Kidney (tissue), 14 donors: ENCODE measurements around the gene DUS1L. TPM values are rescaled to one million over a fixed set of nuclear protein-coding genes. Genes with fewer than 3 reads are reported as not detected.

Source experiments
- DNase-seq, 5 donors: peaks; one replicate each; pipeline ENCODE4 v3.0.0-alpha.2; 2013 to 2020
- FAIRE-seq: peaks from 2 replicates; lab custom pipeline; 2012; peaks lifted over from hg19 to GRCh38; lab: Jason Lieb, UNC
- H3K27ac ChIP-seq, 2 donors: one replicate each; pipeline ENCODE4 v1.7.0; 2013; ENCODE audit warnings: low read depth in 2 of 2, low read length in 2 of 2, inconsistent platforms in 1 of 2
- H3K27me3 ChIP-seq: one replicate; pipeline ENCODE4 v1.7.1; 2013; ENCODE audit warnings: low read length, inconsistent platforms; ENCODE audit not compliant: control insufficient read depth, insufficient read depth
- H3K36me3 ChIP-seq, 3 donors: one replicate each; pipeline versions ENCODE4 v1.7.0 to v1.7.1; 2013; ENCODE audit warnings: low read length in 3 of 3, control low read depth in 1 of 3, inconsistent platforms in 1 of 3; ENCODE audit not compliant: insufficient read depth in 3 of 3, control insufficient read depth in 2 of 3
- H3K4me1 ChIP-seq, 3 donors: one replicate each; pipeline versions ENCODE4 v1.7.0 to v1.7.1; 2013; ENCODE audit warnings: low read length in 3 of 3, inconsistent platforms in 1 of 3, low read depth in 1 of 3; ENCODE audit not compliant: control insufficient read depth in 2 of 3, insufficient read depth in 2 of 3
- H3K4me3 ChIP-seq, 3 donors: one replicate each; pipeline versions ENCODE4 v1.7.0 to v1.8.1; 2013; ENCODE audit warnings: low read length in 3 of 3, control low read depth in 1 of 3, inconsistent platforms in 1 of 3
- H3K9ac ChIP-seq, 3 donors: one replicate each; pipeline versions ENCODE4 v1.7.0 to v1.7.1; 2013; ENCODE audit warnings: low read length in 3 of 3, control low read depth in 1 of 3, inconsistent platforms in 1 of 3
- H3K9me3 ChIP-seq, 3 donors: one replicate each; pipeline versions ENCODE4 v1.7.0 to v1.7.1; 2013; ENCODE audit warnings: low read length in 3 of 3, control low read depth in 1 of 3, inconsistent platforms in 1 of 3; ENCODE audit not compliant: control insufficient read depth in 2 of 3, insufficient read depth in 1 of 3
- CTCF ChIP-seq: IDR thresholded peaks from 3 replicates; pipeline ENCODE4 v1.5.1; 2012; ENCODE audit warnings: mild to moderate bottlenecking, moderate library complexity, borderline replicate concordance; ENCODE audit not compliant: insufficient read depth; ENCODE audit errors: extremely low read depth
- intact Hi-C: fragments of 100-400 bp; cut with DNase I; formaldehyde crosslinking; loops from one replicate; pipeline ENCODE4 v1.11.1; 2022
- polyA plus RNA-seq: library from polyadenylated mRNA; stranded (reverse); fragments of 350-450 nt; fragmentation: Illumina TruSeq; extraction: RNeasy Lipid Tissue Mini Kit (QIAGEN cat#74804); gene quantifications from one replicate; pipeline ENCODE4 v1.2.3, GENCODE V29; 2014; ENCODE audit warnings: low read depth, low replicate concordance; ENCODE audit not compliant: insufficient read depth
- total RNA-seq: library from RNA; stranded (reverse); fragmentation: NEBNext Ultra II Directional; extraction: Animal tissue kit (Norgen Biotek cat#: 25700); gene quantifications from one replicate; pipeline ENCODE4 v1.2.1, GENCODE V29; 2021
- donor health status: control.
- donor health status: control.
- donor health status: control.
- donor health status: control.
- donor health status: control.
- donor health status: DM: yes; HTN: yes; CAD: no.
- donor health status: Normal renal cell carcinoma (clear cell type).

Gene DUS1L
- total and polyA plus RNA-seq, 2 donors from 2014 or later = 84.8 to 102 TPM

GRCh38 chr17:82024859-82025258 lies 40.7 kb downstream of the DUS1L start:
- TF ChIP-seq CTCF = no peak
- H3K36me3 ChIP-seq = no peaks in the 10 kb centered on the region
- DNase-seq (no peak), FAIRE-seq (no peak)
- no peaks in the 10 kb centered on the region for H3K9me3 ChIP-seq
- H3K27ac ChIP-seq = no peak overlapping the region
- no peak overlapping the region for H3K4me3 ChIP-seq
- no peaks in the 10 kb centered on the region for H3K27me3 ChIP-seq
- intact Hi-C loops = no loop called here
- peaks cover 0 to 24% (median 6%) of the 10 kb centered on the region in 3 donors for H3K4me1 ChIP-seq
- no peak overlapping the region for H3K9ac ChIP-seq

- Histone ChIP-seq H3K27ac (no peak overlapping the region), H3K4me1 (peaks cover 0 to 24% (median 6%) of the 10 kb centered on the region in 3 donors), H3K27me3 (no peaks in the 10 kb centered on the region), H3K36me3 (no peaks in the 10 kb centered on the region), H3K9ac (peak overlapping the region in 1 of 3 donors; percentile 34), H3K9me3 (no peaks in the 10 kb centered on the region), H3K4me3 (peak overlapping the region; percentile 36 to 63 (median 52))
- FAIRE-seq = no peak
- intact Hi-C loops = no loop called here
- no peak for TF ChIP-seq CTCF
- DNase-seq = peak in 2 of 5 donors; percentile 37 to 82
Observed at GRCh38 chr17:82023447-82024241, 42.0 kb downstream of the DUS1L start.

GRCh38 chr17:82022981-82023446 lies 42.6 kb downstream of the DUS1L start, which contains the start of gene LRRC45:
Gene LRRC45 (plus strand): TSS chr17:82023305. CDS start chr17:82023644, 339 bp downstream.
- H3K4me3 ChIP-seq = peak within 1 kb of the TSS; percentile 52 to 70 (median 54)
- intact Hi-C loops = no loop called here
- DNase-seq (peak; percentile 100), FAIRE-seq (peak; percentile 98)
- peaks cover 0 to 24% (median 6%) of the 10 kb centered on the region in 3 donors for H3K4me1 ChIP-seq
- H3K9ac ChIP-seq = peak within 1 kb of the TSS; percentile 22 to 73 (median 71)
- no peak within 1 kb of the TSS for H3K27ac ChIP-seq
- H3K27me3 ChIP-seq = no peaks in the 10 kb centered on the region
- H3K9me3 ChIP-seq = no peaks in the 10 kb centered on the region
- no peaks in the 10 kb centered on the region for H3K36me3 ChIP-seq
- TF ChIP-seq CTCF = no peak
